Pancreas (tissue), 10 donors: ENCODE results near the gene ID3. TPM values are rescaled to one million over a fixed set of nuclear protein-coding genes. Genes with fewer than 3 reads are reported as not detected.
A peak's percentile ranks its signal among the peaks of the same experiment; 100 is the strongest.

ENCODE experiments used
- ATAC-seq, 4 donors: fragments of 200-7000 bp; cut with Tn5 transposase; one replicate each; pipeline versions ENCODE4 v1.8.0 to v1.9.1; 2020; ENCODE audit warnings: mild to moderate bottlenecking in 4 of 4, moderate library complexity in 4 of 4
- DNase-seq, 6 donors: peaks; one replicate each; pipeline ENCODE4 v3.0.0-alpha.2; 2020
- FAIRE-seq: peaks from 2 replicates; lab custom pipeline; 2012; peaks lifted over from hg19 to GRCh38; lab: Jason Lieb, UNC
- H3K27ac ChIP-seq, 4 donors: fragments of 200-600 bp; sonication (generic); 1 replicate in 3 of 4; 2 replicates in 1 of 4; pipeline versions ENCODE4 v1.5.0 to v1.8.0; 2020
- H3K27me3 ChIP-seq, 4 donors: fragments of 200-600 bp; one replicate each; pipeline ENCODE4 v1.8.0; 2021
- H3K36me3 ChIP-seq, 3 donors: fragments of 200-600 bp; sonication (generic) in 1 of 3; one replicate each; pipeline versions ENCODE4 v1.5.0 to v1.8.0; 2020 to 2021
- H3K4me1 ChIP-seq, 3 donors: fragments of 200-600 bp; one replicate each; pipeline ENCODE4 v1.8.0; 2021
- H3K4me3 ChIP-seq, 4 donors: fragments of 200-600 bp; sonication (generic) in 2 of 4; one replicate each; pipeline versions ENCODE4 v1.5.0 to v1.8.0; 2020 to 2021
- H3K9me3 ChIP-seq, 4 donors: fragments of 200-600 bp; one replicate each; pipeline ENCODE4 v1.8.0; 2021
- CTCF ChIP-seq, 4 donors: fragments of 200-600 bp; sonication (generic) in 3 of 4; IDR thresholded peaks; one replicate each; pipeline versions ENCODE4 v1.5.0 to v1.8.0; 2021; ENCODE audit warnings: antibody characterized with exemption in 4 of 4
- WGBS, 2 donors: extraction: QIAGEN DNeasy Blood & Tissue Kit; methylation state at CpG; one replicate each; pipeline ENCODE4 v1.1.7; 2013; 5-methylcytosine and 5-hydroxymethylcytosine counted together
- intact Hi-C, 3 donors: fragments of 100-400 bp; cut with DNase I; formaldehyde crosslinking; loops; one replicate each; pipeline versions ENCODE4 v1.11.1 to v1.14.2; 2022
- polyA plus RNA-seq, 2 donors: library from polyadenylated mRNA; stranded (reverse); fragments of 200-250 nt; gene quantifications; one replicate each; pipeline ENCODE4 v1.2.3, GENCODE V29; 2013
- total RNA-seq, 6 donors: library from RNA; stranded (reverse); fragmentation: NEBNext Ultra II Directional in 4 of 6; extraction: Animal tissue kit (Norgen Biotek cat#: 25700) in 4 of 6; gene quantifications; one replicate each; pipeline versions ENCODE4 v1.2.1 to v1.2.4, GENCODE V29; 2021 to 2023
- donor health status: healthy with polysubstance abuse.
- donor health status: DM: no; HTN: no; CAD: no; lungs with moderate emphysema.
- donor health status: DM: no; HTN: no; CAD: no.
- donor health status: control.
- donor health status: control.
- donor health status: Bipolar disorder and iron deficiency.
- donor health status: DM: yes; HTN: yes; CAD: no.
- donor health status: DM: no; HTN: no; CAD: no.
- donor health status: DM: no; HTN: no; CAD: no.
- donor health status: DM: yes; HTN: yes; CAD: no.

Gene ID3
- total and polyA plus RNA-seq, 8 donors: 16.6 to 54.0 (median 36.8) TPM

GRCh38 chr1:23556635-23557470 is 2.4 kb downstream of the ID3 start:
- FAIRE-seq: no peak
- Histone ChIP-seq H3K9me3 (no peaks in the 10 kb centered on the region), H3K36me3 (no peaks in the 10 kb centered on the region), H3K4me1 (peaks cover 15 to 40% (median 17%) of the 10 kb centered on the region in 3 donors), H3K4me3 (peak overlapping the region in 2 of 4 donors; percentile 75 to 76), H3K27ac (peak overlapping the region in 3 of 4 donors; percentile 89 to 93 (median 90)), H3K27me3 (no peaks in the 10 kb centered on the region)
- TF ChIP-seq CTCF (IDR thresholded peaks at IDR 0.05): no peak
- peak in 2 of 4 donors; percentile 2 to 6 for ATAC-seq
- intact Hi-C loops: no loop called here
- peak in 3 of 6 donors; percentile 36 to 65 (median 55) for DNase-seq
- 74 to 78% methylated on average over 4 of the region's 4 CpGs for WGBS, 2 donors

- peak overlapping the region in 2 of 4 donors; percentile 75 to 76 for H3K4me3 ChIP-seq
- H3K4me1 ChIP-seq: peaks cover 12 to 34% (median 17%) of the 10 kb centered on the region in 3 donors
- FAIRE-seq (no peak), DNase-seq (peak in 2 of 6 donors; percentile 32 to 44), ATAC-seq (no peak)
- H3K36me3 ChIP-seq: no peaks in the 10 kb centered on the region
- intact Hi-C loops: no loop called here
- H3K27me3 ChIP-seq: no peaks in the 10 kb centered on the region
- TF ChIP-seq CTCF (IDR thresholded peaks at IDR 0.05): no peak
- H3K27ac ChIP-seq: peak overlapping the region in 3 of 4 donors; percentile 89 to 93 (median 90)
- 41 to 49% methylated on average over 9 of the region's 9 CpGs for WGBS, 2 donors
- H3K9me3 ChIP-seq: no peaks in the 10 kb centered on the region
These were observed 3.2 kb downstream of the ID3 start for GRCh38 chr1:23555986-23556634.

GRCh38 chr1:23555270-23555985 is 3.9 kb downstream of the ID3 start:
- peaks cover 12 to 27% (median 17%) of the 10 kb centered on the region in 3 donors for H3K4me1 ChIP-seq
- ATAC-seq: no peak
- peak overlapping the region; percentile 48 to 93 (median 90) for H3K27ac ChIP-seq
- no peak for DNase-seq
- WGBS, 2 donors: 37 to 43% methylated on average over 15 of the region's 15 CpGs
- no peak for FAIRE-seq
- intact Hi-C loops: no loop called here
- H3K4me3 ChIP-seq: peak overlapping the region in 3 of 4 donors; percentile 35 to 62 (median 55)
- no peak for TF ChIP-seq CTCF (IDR thresholded peaks at IDR 0.05)
- H3K36me3 ChIP-seq: no peaks in the 10 kb centered on the region
- H3K9me3 ChIP-seq: no peaks in the 10 kb centered on the region
- H3K27me3 ChIP-seq: no peaks in the 10 kb centered on the region

GRCh38 chr1:23554481-23555269 is 4.6 kb downstream of the ID3 start:
- peak; percentile 80 to 93 (median 90) for DNase-seq
- H3K4me1 ChIP-seq: peaks cover 12 to 23% (median 14%) of the 10 kb centered on the region in 3 donors
- intact Hi-C loops: no loop called here
- no peak for TF ChIP-seq CTCF (IDR thresholded peaks at IDR 0.05)
- no peak for FAIRE-seq
- no peaks in the 10 kb centered on the region for H3K9me3 ChIP-seq
- ATAC-seq: peak; percentile 58 to 82 (median 71)
- peak overlapping the region; percentile 68 to 93 (median 90) for H3K27ac ChIP-seq
- H3K27me3 ChIP-seq: no peaks in the 10 kb centered on the region
- H3K4me3 ChIP-seq: peak overlapping the region; percentile 31 to 62 (median 45)
- no peaks in the 10 kb centered on the region for H3K36me3 ChIP-seq
- 1 to 2% methylated on average over 52 to 81 of the region's 81 CpGs for WGBS, 2 donors
